ENCODE measurements around the gene NUDT14.

GRCh38 chr14:105167303-105168092 is 13.6 kb downstream of the NUDT14 start:
- TF ChIP-seq POLR2AphosphoS5 (IDR thresholded peaks at IDR 0.05) = no peak
- TF ChIP-seq CTCF (IDR thresholded peaks at IDR 0.05) = peak in 2 of 4 experiments; percentile 19 to 47

Data from prostate gland (tissue), 2 donors.